HG03196 (cell line): ENCODE data around the gene CHD6.
"Not testable (repeated sequence)": the region's sequence is repeated elsewhere in the genome, so short reads cannot be mapped to it uniquely, and the experiment has no call there.

ENCODE experiments used
- ATAC-seq: cut with Tn5 transposase; IDR thresholded peaks from one replicate; pipeline ENCODE4 v1.9.1; 2021; ENCODE audit not compliant: unreplicated experiment

Gene CHD6

GRCh38 chr20:41544472-41544871 is 73.7 kb downstream of the CHD6 start:
- no peak for ATAC-seq

GRCh38 chr20:41540918-41541317 is 77.3 kb downstream of the CHD6 start:
- ATAC-seq, result no peak

DNA sequence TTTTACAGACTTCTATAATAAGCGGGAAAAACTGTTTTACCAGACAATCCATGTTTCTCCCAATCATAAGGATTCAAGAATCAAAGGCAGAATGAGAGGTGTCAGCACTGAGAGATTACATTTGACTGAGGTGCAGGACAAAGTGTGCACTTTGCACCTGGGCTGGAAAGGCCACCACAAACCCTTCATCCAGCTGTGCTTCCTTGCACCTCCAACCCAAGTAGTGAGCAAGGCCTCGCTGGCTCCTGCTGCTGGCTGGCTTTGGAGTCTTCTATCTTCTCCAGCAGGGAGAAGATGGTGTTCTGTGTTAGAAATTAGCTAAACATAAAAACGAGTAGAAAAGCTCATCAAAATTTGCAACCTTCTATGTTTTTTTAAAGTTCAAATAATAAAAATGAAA is 77.7 kb downstream of the CHD6 start:
- ATAC-seq, result no peak

DNA sequence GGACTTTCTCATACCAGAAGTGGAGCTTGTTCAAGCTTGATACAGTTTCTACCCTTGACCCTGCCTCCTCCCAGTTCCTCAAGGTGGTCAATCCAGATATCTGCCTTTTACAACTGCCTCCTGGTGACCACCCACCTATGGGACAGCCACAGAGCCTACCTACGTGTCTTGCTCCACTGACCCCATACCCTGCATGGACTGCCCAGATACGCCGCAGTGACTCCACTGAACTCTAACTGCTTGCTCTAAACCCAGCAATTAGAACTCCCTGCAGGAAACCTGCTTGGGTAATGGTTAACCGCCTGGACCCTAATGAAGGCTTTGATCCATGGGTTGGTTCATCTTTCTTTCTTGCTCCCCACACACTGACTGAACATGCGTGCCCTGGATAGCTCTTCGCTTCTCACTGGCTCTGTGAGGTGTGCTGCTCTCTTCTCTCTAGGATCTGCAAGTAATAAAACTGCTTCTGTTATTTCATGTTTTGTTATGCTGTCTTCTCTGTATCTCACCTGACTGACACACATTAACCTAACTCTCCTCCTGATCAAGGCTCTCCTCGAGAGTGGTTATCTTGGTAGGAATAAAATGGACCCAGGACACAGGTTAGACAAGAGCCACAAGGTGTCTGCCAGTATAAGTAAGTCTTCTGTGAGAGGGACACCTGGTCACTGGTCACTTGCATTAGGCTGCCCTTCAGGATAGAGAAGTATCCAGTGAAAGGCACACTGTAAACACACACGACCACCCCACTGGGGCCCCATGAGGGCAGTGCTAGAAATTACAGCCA is 79.2 kb downstream of the CHD6 start:
- ATAC-seq, result no peak

- no peak for ATAC-seq
These were observed 80.3 kb downstream of the CHD6 start for GRCh38 chr20:41537865-41538264.

DNA sequence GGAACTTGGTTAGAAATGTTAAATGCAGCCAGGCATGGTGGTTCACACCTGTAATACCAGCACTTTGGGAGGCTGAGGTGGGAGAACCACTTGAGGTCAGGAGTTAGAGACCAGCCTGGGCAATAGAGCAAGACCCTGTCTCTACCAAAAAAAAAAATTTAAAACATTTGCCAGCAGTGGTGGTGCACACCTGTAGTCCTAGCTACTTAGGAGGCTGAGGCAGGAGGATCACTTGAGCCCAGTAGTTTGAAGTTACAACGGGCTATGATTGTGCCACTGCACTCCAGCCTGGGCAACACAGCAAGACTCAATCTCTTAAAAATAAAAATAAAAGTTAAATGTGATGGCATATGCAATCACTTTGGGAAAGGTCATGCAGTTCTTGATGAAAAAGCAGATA is 82.6 kb downstream of the CHD6 start:
- not testable (repeated sequence) for ATAC-seq

DNA sequence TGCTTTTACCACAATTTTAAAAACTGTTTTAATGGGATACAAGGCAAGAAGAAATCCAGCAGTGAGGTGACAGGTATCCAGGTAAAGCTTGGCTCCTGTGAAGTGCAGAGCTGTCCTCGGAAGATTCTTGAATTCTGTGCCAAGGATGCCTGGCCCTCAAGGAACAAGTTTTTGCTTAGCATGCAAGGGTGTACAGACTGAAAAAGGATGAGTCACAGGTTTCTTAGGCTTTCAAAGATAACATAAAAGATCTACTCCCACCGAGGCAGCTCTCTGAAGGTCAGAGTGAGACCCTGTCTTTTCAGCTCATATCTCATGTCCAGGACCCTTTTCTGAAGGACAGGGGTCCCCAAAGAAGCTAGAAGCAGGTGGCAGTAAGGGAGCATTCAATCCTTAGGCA is 83.3 kb downstream of the CHD6 start:
- no peak for ATAC-seq

DNA sequence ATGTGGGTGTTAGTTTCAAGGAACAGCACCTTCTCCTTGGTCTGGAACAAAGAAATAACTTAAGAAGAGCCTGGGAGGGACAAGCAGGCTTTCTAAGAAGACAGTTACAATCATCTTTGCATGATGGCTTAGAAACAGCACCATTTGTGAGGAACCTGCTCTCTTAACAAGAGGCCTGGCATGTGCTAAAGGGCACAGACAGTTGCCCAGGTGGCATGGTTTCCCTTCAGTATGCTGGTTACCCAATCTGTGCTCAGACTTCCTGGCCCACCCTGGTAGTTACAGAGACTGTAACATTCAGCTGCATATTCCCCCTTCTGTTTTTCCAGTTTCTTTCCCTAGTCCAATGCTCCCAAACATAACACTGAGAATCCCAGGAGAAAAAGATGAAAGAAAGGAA is 84.0 kb downstream of the CHD6 start:
- ATAC-seq, result no peak

- no peak for ATAC-seq
These were observed 84.5 kb downstream of the CHD6 start for GRCh38 chr20:41533537-41534136.

DNA sequence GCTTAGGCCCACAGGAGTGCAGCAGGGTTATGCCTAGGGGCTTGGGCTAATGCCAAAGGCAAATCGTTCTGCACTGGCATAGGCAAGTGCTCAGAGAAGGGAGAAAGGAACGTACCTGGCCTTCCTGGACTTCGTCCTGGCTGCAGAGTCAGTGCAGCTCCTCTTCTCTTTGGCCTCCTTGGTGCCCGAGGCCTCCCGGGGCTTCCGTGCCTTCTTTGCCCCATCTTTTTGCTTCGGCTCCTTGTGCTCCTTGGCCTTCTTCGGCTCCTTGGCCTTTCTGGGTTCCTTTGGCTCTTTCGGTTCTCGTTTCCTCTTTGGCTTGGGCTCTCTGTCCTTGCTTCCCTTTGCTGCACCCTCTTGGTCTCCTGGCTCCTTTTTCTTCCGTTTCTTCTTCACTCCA is 85.2 kb downstream of the CHD6 start:
- ATAC-seq, result no peak

DNA sequence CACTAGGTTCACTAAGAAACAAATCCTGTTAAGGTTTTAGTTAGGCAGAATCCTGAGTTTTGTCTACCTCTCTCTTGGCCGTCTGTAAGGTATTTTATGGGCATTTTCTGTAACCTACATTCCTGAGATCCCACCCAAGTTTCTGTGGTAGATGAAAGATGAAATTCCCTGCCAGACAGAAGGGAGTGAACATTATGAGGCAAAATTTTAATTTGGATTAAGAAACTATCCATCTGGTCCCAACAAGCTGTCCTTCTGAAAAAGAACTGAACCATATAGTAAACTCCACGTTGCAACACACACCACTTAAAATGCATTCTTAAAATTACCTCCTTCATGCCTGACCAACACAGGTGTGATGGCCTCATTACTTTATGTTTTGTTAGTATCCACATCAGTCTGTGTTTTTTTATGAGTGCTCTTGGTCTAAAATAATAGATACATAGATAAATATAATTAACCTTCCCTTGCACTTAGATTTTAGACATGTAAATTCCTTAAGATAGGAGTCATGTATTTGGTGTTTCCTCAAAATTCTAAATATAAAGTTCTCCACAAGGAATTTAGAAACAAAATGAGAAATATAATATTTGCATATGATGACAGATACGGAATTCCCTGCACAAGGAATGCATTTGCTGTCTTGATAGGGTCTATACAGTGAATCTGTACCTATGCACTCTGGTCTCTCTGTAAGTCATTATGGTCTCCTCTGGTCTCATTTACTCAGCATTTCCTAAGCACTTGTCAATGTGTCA is 86.5 kb downstream of the CHD6 start:
- ATAC-seq, result no peak

GRCh38 chr20:41530923-41531322 is 87.3 kb downstream of the CHD6 start:
- ATAC-seq, result no peak

DNA sequence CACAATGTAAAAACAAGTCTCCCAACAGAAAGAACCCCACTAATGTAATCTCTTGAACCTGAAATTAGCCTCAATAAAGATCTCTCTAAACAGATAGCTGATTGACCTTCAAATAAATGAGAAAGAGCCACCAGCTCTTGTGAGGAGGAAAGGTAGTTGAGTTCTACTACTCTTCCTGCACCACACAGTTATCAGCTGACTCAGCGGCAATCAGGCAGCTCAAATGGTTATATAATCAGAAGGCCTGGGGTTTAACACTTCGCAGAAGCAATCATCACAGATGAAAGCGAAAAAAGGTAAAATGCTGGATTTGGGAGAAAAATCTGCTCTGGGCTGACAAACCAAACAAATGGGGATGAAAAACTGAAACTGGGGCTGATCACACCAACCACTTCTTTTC is 91.8 kb downstream of the CHD6 start:
- ATAC-seq, result no peak

- ATAC-seq, result no peak
These were observed 93.1 kb downstream of the CHD6 start for GRCh38 chr20:41524980-41525613.

- ATAC-seq, result no peak
These were observed 94.3 kb downstream of the CHD6 start for GRCh38 chr20:41523857-41524256.

- no peak for ATAC-seq
These were observed 104.3 kb downstream of the CHD6 start for GRCh38 chr20:41513829-41514228.

DNA sequence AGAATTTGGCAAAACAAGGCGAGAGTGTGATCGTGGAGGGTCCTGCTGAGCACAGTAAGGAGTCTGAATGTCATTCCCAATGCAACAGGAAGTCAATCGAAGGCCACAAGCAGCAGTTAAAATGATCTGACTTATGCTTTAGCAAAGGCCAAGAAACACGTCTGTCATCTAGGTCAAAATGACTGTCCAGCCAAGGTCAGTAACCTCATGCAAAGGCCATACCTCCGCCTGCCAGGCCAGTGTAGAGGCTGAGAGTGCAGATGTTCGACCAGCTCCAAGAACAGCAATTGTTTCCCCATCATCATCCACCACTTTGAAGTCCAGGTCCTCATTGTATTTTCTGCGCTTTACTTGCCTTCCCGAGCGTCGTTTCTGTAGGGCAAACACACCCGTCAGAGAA is 105.6 kb downstream of the CHD6 start:
- ATAC-seq, result no peak

GRCh38 chr20:41510847-41511450 is 107.2 kb downstream of the CHD6 start:
- ATAC-seq, result no peak

DNA sequence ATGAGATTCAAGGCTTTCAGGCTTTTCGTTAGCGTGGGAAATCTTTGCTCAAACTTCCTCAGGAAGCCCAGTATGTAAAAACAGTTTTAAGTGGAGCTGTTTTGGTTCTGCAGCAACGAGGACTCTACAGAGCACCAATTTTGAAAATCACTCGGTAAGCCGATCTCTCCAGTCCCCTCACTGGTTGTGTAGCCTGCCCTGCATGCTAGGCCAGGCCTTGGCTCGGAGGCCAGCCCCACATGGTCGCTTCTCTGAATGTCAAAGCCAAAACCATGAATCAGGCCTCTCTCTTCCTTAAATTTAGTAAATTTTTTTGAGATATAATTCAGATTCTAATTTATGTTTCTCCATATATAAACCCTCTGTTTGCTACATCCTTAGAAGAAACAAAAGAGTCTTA is 108.0 kb downstream of the CHD6 start:
- no peak for ATAC-seq

DNA sequence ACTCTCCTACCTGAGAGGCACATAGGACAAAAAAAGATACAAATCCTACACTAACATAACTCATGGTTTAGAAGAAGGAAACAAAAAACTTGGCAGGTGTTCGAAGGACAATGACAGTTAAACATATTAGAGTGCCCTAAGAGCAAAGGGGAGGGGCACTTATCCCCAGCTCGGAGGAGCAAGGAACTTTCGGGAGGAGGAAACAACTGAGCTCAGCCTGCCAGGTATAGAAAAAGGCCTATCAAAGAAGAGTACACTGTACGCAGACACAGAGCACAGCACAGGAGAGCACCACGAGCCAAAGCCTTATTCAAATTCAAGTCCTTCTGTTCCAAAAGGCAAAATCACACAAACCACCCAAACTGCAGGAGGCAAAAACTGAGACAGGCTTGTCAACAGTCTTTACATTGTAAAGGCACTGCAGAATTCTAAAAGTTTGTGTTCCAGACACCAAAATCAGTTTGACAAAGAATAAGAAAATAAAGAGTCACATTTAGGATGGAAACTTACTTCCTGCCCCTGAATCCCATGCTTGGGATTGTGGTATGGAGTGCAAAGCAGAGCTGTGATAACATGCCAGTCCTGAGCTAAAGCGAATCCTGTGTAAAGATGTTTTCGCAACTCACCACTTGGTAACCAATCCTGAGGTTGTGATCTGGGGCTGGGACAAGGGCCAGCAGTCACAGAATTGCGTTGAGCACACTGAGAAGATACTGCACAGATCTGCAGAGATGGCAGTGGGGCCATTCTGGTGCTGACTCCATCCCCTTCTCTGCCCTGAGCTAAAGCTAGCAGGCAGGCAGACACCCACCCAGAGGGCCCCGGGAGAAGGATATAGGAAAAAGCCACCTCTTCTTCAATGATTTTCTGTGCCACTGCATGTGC is 108.6 kb downstream of the CHD6 start:
- no peak for ATAC-seq
